GM18951 (cell line): ENCODE results near the gene MAGI3.
"Not testable (repeated sequence)": the region's sequence is repeated elsewhere in the genome, so short reads cannot be mapped to it uniquely, and the experiment has no call there.

Experiments used
- POLR2A ChIP-seq: IDR thresholded peaks from 4 replicates; pipeline ENCODE4 v1.6.1; 2011; ENCODE audit warnings: mild to moderate bottlenecking; ENCODE audit not compliant: insufficient read length, insufficient read depth; ENCODE audit errors: extremely low read depth
- in situ Hi-C: fragments of 300-500 bp; cut with MboI; formaldehyde crosslinking; loops from one replicate; pipeline ENCODE4 v1.12.0; 2022; ENCODE audit warnings: low sequenced_read_pairs, mixed read lengths, inconsistent platforms; ENCODE audit not compliant: unreplicated experiment

Gene MAGI3

GRCh38 chr1:113415310-113416070 is 25.2 kb downstream of the MAGI3 start:
- in situ Hi-C loops, result no loop called here

GRCh38 chr1:113416071-113416470 is 25.8 kb downstream of the MAGI3 start:
- in situ Hi-C loops, result not testable (repeated sequence)

More at GRCh38 chr1:113415310-113416070, 25.2 kb downstream of the MAGI3 start:
- TF ChIP-seq POLR2A, result no peak

GRCh38 chr1:113416496-113416895 is 26.2 kb downstream of the MAGI3 start:
- in situ Hi-C loops, result no loop called here
- TF ChIP-seq POLR2A, result no peak

GRCh38 chr1:113422315-113423068 is 32.2 kb downstream of the MAGI3 start:
- TF ChIP-seq POLR2A, result no peak
- in situ Hi-C loops, result no loop called here

- no peak for TF ChIP-seq POLR2A
- in situ Hi-C loops, result no loop called here
Measured at GRCh38 chr1:113423826-113424225, 33.5 kb downstream of the MAGI3 start.

- in situ Hi-C loops, result no loop called here
- no peak for TF ChIP-seq POLR2A
Measured at GRCh38 chr1:113429461-113430153, 39.3 kb downstream of the MAGI3 start.

- no peak for TF ChIP-seq POLR2A
- in situ Hi-C loops, result no loop called here
Measured at GRCh38 chr1:113433184-113433583, 42.9 kb downstream of the MAGI3 start.

GRCh38 chr1:113434081-113434873 is 44.0 kb downstream of the MAGI3 start:
- in situ Hi-C loops, result no loop called here

GRCh38 chr1:113434874-113435175 is 44.5 kb downstream of the MAGI3 start:
- in situ Hi-C loops, result no loop called here
- no peak for TF ChIP-seq POLR2A

More at GRCh38 chr1:113434081-113434873, 44.0 kb downstream of the MAGI3 start:
- TF ChIP-seq POLR2A, result no peak

- in situ Hi-C loops, result no loop called here
Measured at GRCh38 chr1:113437554-113438341, 47.4 kb downstream of the MAGI3 start.

GRCh38 chr1:113438505-113439276 is 48.4 kb downstream of the MAGI3 start:
- in situ Hi-C loops, result no loop called here
- no peak for TF ChIP-seq POLR2A

More at GRCh38 chr1:113437554-113438341, 47.4 kb downstream of the MAGI3 start:
- no peak for TF ChIP-seq POLR2A

GRCh38 chr1:113439277-113439670 is 49.0 kb downstream of the MAGI3 start:
- in situ Hi-C loops, result no loop called here
- TF ChIP-seq POLR2A, result no peak

GRCh38 chr1:113442131-113442530 is 51.8 kb downstream of the MAGI3 start:
- no peak for TF ChIP-seq POLR2A
- in situ Hi-C loops, result no loop called here
